Endothelial cell (in vitro differentiated cells): Measurements from ENCODE around the gene C1orf94. TPM values are rescaled to one million over a fixed set of nuclear protein-coding genes. Genes with fewer than 3 reads are reported as not detected.

Source experiments
- DNase-seq: peaks from one replicate; pipeline ENCODE4 v3.0.0; 2021; ENCODE audit warnings: low spot score
- H3K27ac Mint-ChIP-seq: one replicate; pipeline ENCODE4 v1.8.0; 2021; ENCODE audit warnings: mixed read lengths, inconsistent platforms; ENCODE audit not compliant: unreplicated experiment
- H3K27me3 Mint-ChIP-seq: one replicate; pipeline ENCODE4 v1.8.0; 2021; ENCODE audit warnings: mild to moderate bottlenecking, moderate library complexity, mixed read lengths, inconsistent platforms; ENCODE audit not compliant: unreplicated experiment
- H3K36me3 Mint-ChIP-seq: one replicate; pipeline ENCODE4 v1.8.0; 2021; ENCODE audit warnings: mild to moderate bottlenecking, low read depth, mixed read lengths, inconsistent platforms; ENCODE audit not compliant: unreplicated experiment
- H3K4me1 Mint-ChIP-seq: one replicate; pipeline ENCODE4 v1.8.0; 2021; ENCODE audit warnings: mild to moderate bottlenecking, mixed read lengths, inconsistent platforms; ENCODE audit not compliant: unreplicated experiment
- H3K4me3 Mint-ChIP-seq: one replicate; pipeline ENCODE4 v1.8.0; 2021; ENCODE audit warnings: mild to moderate bottlenecking, mixed read lengths, inconsistent platforms; ENCODE audit not compliant: unreplicated experiment
- H3K9me3 Mint-ChIP-seq: one replicate; pipeline ENCODE4 v1.8.0; 2021; ENCODE audit warnings: mixed read lengths, inconsistent platforms; ENCODE audit not compliant: unreplicated experiment
- total RNA-seq: library from RNA; stranded (reverse); fragmentation: NEBNext Ultra II Directional; extraction: Animal tissue kit (Norgen Biotek cat#: 25700); gene quantifications from one replicate; pipeline ENCODE4 v1.2.1, GENCODE V29; 2021; ENCODE audit not compliant: unreplicated experiment
- TF ChIP-seq, protein P1 (sequence below): fragments of 200-600 bp; sonication (generic); IDR thresholded peaks from one replicate; pipeline ENCODE4 v1.5.0; 2021; ENCODE audit warnings: antibody characterized with exemption; ENCODE audit not compliant: unreplicated experiment

Gene C1orf94
- total RNA-seq, 1 donor from 2014 or later: not detected

DNA sequence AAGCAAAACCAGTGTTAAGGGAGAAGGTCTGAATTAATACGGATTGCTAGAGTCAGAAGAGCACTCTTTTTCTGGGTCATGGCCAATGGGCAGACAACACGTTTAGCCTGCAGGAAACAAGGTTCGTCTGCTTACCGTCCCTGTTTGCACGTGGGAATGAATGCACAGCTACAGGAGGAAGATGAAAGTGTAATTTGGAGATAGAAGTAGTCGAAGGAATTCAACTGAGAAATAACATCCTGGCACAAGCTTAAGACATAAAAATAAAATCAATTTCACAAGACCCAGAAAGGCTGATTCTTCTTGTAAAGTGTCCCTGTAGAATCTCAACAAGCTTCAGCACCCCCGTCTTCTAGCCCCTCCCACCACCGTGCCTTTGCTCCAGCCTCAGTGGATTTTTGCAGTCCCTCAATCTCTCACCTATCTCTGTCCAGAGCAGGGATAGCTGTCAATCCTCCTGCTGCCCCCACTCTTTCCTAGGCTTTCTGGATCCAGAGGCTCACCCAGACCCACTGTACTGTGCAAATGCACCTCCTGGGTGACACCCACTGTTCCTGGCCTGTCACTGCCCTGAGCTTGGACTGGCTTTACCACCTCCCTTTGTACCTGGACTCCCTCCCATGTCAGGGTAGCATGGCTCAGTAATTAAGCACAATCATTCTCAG lies 60.6 kb downstream of the C1orf94 start:
- H3K4me3 Mint-ChIP-seq: no peak overlapping the region

DNA sequence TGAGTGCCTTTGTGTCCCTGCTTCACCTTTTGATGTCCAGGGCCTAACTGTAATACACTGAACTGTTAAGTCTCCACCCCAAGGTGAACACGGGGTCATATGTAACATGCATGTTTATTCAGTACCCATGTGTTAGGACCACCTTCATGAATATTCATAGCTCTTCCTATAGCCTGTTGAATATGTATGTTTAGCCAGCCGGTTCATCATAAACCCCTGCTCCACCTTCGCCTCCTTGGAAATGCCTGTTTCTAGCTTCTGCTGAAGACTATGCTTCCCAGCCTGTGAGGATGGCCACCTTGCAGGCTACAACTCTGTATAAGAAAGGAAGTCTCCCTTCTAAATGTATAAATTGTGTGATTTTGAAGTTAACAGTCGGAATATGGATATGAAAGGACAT lies 69.3 kb downstream of the C1orf94 start:
- Mint-ChIP-seq H3K36me3 (no peaks in the 10 kb centered on the region), H3K4me3 (no peak overlapping the region), H3K4me1 (no peaks in the 10 kb centered on the region), H3K27me3 (no peaks in the 10 kb centered on the region), H3K9me3 (no peaks in the 10 kb centered on the region), H3K27ac (no peak overlapping the region)
- DNase-seq: no peak
- TF ChIP-seq, protein P1, sequence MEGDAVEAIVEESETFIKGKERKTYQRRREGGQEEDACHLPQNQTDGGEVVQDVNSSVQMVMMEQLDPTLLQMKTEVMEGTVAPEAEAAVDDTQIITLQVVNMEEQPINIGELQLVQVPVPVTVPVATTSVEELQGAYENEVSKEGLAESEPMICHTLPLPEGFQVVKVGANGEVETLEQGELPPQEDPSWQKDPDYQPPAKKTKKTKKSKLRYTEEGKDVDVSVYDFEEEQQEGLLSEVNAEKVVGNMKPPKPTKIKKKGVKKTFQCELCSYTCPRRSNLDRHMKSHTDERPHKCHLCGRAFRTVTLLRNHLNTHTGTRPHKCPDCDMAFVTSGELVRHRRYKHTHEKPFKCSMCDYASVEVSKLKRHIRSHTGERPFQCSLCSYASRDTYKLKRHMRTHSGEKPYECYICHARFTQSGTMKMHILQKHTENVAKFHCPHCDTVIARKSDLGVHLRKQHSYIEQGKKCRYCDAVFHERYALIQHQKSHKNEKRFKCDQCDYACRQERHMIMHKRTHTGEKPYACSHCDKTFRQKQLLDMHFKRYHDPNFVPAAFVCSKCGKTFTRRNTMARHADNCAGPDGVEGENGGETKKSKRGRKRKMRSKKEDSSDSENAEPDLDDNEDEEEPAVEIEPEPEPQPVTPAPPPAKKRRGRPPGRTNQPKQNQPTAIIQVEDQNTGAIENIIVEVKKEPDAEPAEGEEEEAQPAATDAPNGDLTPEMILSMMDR: no peak

More for the DNA sequence above, 60.6 kb downstream of the C1orf94 start:
- peaks cover 6% of the 10 kb centered on the region for H3K36me3 Mint-ChIP-seq
- no peak for DNase-seq
- H3K27ac Mint-ChIP-seq: no peak overlapping the region
- no peaks in the 10 kb centered on the region for H3K9me3 Mint-ChIP-seq
- H3K4me1 Mint-ChIP-seq: no peaks in the 10 kb centered on the region
- peaks cover 3% of the 10 kb centered on the region for H3K27me3 Mint-ChIP-seq
- TF ChIP-seq, protein P1: no peak

DNA sequence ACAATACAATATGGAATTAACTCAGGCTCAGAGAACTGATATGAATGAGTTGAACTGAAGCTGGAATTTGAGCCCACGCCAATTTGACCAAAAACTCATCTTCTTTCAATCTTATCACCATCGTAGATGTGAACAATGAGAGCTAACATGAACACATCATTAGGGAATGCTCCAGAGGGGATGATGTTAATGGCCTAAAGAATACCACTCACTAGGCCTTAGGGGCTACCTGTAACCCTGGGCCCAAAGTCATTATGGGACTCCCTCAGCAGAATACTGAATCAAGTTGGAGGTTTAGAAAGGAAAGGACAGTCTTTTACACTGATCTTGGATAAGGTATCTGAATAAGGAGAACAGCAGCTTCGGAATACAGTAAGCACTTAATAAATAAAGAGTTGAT lies 73.6 kb downstream of the C1orf94 start:
- TF ChIP-seq, protein P1: no peak
- Mint-ChIP-seq H3K27me3 (no peaks in the 10 kb centered on the region), H3K4me3 (no peak overlapping the region), H3K36me3 (no peaks in the 10 kb centered on the region), H3K9me3 (no peaks in the 10 kb centered on the region), H3K4me1 (no peaks in the 10 kb centered on the region), H3K27ac (no peak overlapping the region)
- no peak for DNase-seq

DNA sequence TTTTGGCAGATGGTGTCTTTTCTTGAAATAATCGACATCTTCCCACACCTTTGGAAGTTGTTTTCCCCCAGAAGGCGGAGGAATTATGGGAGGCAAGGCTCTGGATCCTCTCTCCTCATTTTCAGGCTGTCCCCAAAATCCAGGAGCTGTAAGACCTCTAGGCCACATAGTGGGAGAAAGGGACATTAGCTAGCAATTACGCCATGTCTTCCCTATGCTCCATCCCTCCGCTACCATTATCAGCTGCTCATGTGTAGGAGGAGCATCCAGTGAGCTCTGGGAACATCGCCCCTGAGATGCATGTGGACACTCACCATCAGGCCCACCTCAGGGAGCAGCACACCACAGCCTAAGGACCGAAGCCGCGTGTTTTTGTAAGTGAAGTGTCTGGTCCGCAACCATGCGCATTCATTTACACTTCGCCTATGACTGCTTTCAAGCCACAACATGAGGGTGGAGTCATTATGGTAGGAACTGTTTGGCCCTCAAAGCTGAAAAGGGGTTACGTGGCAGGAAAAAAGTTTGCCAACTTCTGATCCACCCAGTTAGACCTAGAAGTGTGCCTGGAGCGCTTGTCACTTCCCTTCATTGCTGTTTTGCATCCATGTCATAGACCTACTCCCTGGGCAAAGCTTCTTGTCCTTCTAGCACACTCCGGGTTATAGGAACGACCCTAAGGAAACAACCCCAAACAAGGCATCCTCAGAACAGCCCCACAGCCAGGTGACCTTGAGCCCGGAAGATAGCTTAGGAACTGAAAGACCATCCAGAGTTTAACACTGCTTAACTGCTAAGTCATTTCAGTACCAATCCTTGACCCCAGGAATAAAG lies 85.5 kb downstream of the C1orf94 start:
- H3K4me1 Mint-ChIP-seq: peaks cover 4% of the 10 kb centered on the region
- no peaks in the 10 kb centered on the region for H3K9me3 Mint-ChIP-seq
- no peaks in the 10 kb centered on the region for H3K36me3 Mint-ChIP-seq
- TF ChIP-seq, protein P1: no peak
- DNase-seq: no peak
- no peak overlapping the region for H3K4me3 Mint-ChIP-seq
- peaks cover 2% of the 10 kb centered on the region for H3K27me3 Mint-ChIP-seq
- no peak overlapping the region for H3K27ac Mint-ChIP-seq

DNA sequence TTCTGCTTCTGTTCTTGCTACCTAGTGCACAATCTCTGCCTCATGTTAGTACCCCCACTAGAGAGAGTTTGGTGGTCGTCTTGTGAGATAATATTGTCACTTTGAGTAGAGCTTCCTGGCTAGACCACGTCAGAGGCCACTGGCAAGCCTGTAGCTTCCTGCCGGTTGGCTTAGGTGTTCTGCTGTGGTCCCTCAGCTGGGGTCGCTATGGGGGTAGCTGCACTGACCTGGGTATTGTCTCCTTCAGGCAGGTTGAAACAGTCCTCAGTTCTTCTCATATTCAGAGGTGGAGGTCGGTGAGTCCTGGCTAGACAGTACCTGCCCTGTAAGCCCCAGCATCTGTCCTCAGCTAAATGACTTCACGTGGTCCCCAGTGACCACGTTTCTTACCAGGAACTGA lies 86.2 kb downstream of the C1orf94 start:
- no peaks in the 10 kb centered on the region for H3K36me3 Mint-ChIP-seq
- TF ChIP-seq, protein P1: no peak
- no peak overlapping the region for H3K4me3 Mint-ChIP-seq
- no peaks in the 10 kb centered on the region for H3K9me3 Mint-ChIP-seq
- H3K27me3 Mint-ChIP-seq: peaks cover 2% of the 10 kb centered on the region
- no peak for DNase-seq
- H3K4me1 Mint-ChIP-seq: peaks cover 4% of the 10 kb centered on the region
- no peak overlapping the region for H3K27ac Mint-ChIP-seq
